Loucy (cell line): ENCODE data around the gene APBA1.

Experiments
- H2AFZ ChIP-seq: fragments of 200-600 bp; sonication (generic); 2 replicates; pipeline ENCODE4 v1.6.0; 2016; ENCODE audit warnings: antibody characterized with exemption, mild to moderate bottlenecking, low read length, moderate library complexity
- H3F3A ChIP-seq: fragments of 200-600 bp; 2 replicates; pipeline ENCODE4 v1.6.0; 2016; ENCODE audit warnings: antibody characterized with exemption, low read depth, mild to moderate bottlenecking
- H3K27me3 ChIP-seq: fragments of 200-600 bp; sonication (generic); 2 replicates; pipeline ENCODE4 v1.6.1; 2014; ENCODE audit warnings: low read length, mild to moderate bottlenecking; ENCODE audit not compliant: insufficient read depth, poor library complexity, severe bottlenecking
- H3K36me3 ChIP-seq: fragments of 200-600 bp; sonication (generic); 2 replicates; pipeline ENCODE4 v1.6.1; 2016; ENCODE audit warnings: low read length; ENCODE audit not compliant: insufficient read depth
- H3K4me1 ChIP-seq: fragments of 200-600 bp; sonication (generic); 2 replicates; pipeline ENCODE4 v1.5.1; 2014; ENCODE audit warnings: low read length, mild to moderate bottlenecking; ENCODE audit not compliant: insufficient read depth, poor library complexity, severe bottlenecking
- H3K4me2 ChIP-seq: fragments of 200-600 bp; sonication (generic); 2 replicates; pipeline ENCODE4 v1.6.0; 2014; ENCODE audit warnings: antibody characterized with exemption, low read length, low read depth, mild to moderate bottlenecking; ENCODE audit not compliant: poor library complexity, severe bottlenecking
- H3K4me3 ChIP-seq: fragments of 200-600 bp; sonication (generic); 2 replicates; pipeline ENCODE4 v1.5.1; 2014; ENCODE audit warnings: low read length, mild to moderate bottlenecking, mixed read lengths; ENCODE audit not compliant: poor library complexity, severe bottlenecking
- H3K79me2 ChIP-seq: fragments of 200-600 bp; sonication (generic); 2 replicates; pipeline ENCODE4 v1.6.1; 2014; ENCODE audit warnings: low read length; ENCODE audit not compliant: insufficient read depth
- H3K9ac ChIP-seq: fragments of 200-600 bp; sonication (generic); 2 replicates; pipeline ENCODE4 v1.6.0; 2014; ENCODE audit warnings: mild to moderate bottlenecking, low read depth, low read length, moderate library complexity; ENCODE audit not compliant: poor library complexity, severe bottlenecking
- H3K9me2 ChIP-seq: fragments of 200-600 bp; sonication (generic); replicated peaks from 2 replicates; pipeline ENCODE4 v1.6.1; 2016; ENCODE audit warnings: low read depth, low read length, mixed read lengths
- H3K9me3 ChIP-seq: fragments of 200-600 bp; sonication (generic); 2 replicates; pipeline ENCODE4 v1.6.1; 2014; ENCODE audit warnings: mild to moderate bottlenecking, antibody characterized with exemption, low read length, low read depth; ENCODE audit not compliant: insufficient read depth
- H4K20me1 ChIP-seq: fragments of 200-600 bp; sonication (generic); 2 replicates; pipeline ENCODE4 v1.6.0; 2014; ENCODE audit warnings: antibody characterized with exemption, low read length, mild to moderate bottlenecking; ENCODE audit not compliant: insufficient read depth, poor library complexity, severe bottlenecking
- EZH2phosphoT487 ChIP-seq: fragments of 200-600 bp; IDR thresholded peaks from 2 replicates; pipeline ENCODE4 v1.6.1; 2018; ENCODE audit warnings: antibody characterized with exemption, mild to moderate bottlenecking, moderate library complexity, borderline replicate concordance
- TF ChIP-seq, protein P1 (sequence below): fragments of 200-600 bp; sonication (generic); conservative IDR thresholded peaks from 2 replicates; pipeline ENCODE4 v1.5.1; 2014; ENCODE audit warnings: mild to moderate bottlenecking, antibody characterized with exemption, low read length

Gene APBA1

DNA sequence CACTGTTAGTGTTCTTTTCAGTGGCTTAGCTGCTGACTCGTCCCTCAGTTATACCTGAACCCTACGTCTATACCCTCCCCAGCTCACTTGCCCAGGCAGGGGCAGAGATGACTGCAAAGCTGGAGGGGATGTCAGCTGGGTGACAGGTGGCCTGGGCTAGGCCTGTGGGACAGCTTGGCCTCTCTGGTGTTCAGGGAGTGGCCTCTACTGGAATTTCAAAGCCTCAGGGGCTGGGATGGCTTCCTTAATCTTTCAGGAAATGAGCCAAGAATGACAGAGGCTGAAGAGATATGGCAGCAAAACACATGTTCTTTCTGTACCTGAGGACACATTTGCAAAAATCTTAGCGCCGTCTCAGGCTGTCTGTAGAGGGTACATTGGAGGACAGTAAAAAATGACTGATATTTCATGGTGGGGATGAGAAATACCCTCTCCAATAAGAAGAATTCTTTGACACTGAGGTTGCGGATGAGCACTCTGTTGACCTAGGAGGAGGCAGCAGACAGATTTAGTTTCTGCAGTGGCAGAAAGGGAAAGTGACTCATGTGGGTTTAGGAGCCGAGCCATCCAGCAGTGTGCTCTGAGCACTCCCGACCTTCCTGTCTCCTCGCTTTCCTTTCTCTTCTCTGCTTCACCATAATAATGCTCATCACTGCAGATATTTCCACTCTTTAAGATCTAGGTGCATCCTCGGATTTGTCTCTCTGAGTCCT, 292.7 kb downstream of the APBA1 start:
- H3K4me2 ChIP-seq = peak overlapping the region; percentile 54

DNA sequence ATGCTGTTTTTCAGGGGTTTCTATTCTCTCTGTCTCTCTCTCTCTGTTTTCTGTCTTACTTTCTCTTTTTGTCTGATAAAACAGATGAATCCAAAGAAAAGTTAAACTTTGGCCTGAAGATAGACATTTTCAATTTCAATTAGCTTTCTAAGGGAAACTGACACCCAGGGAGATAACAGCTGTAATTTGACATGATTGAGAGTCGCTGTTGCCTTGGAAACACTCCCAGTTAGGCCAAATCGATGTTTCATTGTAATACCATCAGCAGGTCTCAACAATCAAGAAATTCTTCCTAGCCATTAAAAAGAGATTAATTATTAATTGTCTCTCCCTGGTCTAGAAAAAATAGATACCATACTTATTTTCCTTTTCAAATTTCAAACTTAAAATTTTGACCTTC, 294.2 kb downstream of the APBA1 start:
- no peaks in the 10 kb centered on the region for H3F3A ChIP-seq
- no peaks in the 10 kb centered on the region for H4K20me1 ChIP-seq
- H3K9me2 ChIP-seq = no peaks in the 10 kb centered on the region
- no peaks in the 10 kb centered on the region for H3K27me3 ChIP-seq
- no peak overlapping the region for H3K4me2 ChIP-seq
- no peak overlapping the region for H2AFZ ChIP-seq
- H3K4me3 ChIP-seq = no peak overlapping the region
- no peak overlapping the region for H3K9ac ChIP-seq
- no peaks in the 10 kb centered on the region for H3K9me3 ChIP-seq
- TF ChIP-seq, protein P1, sequence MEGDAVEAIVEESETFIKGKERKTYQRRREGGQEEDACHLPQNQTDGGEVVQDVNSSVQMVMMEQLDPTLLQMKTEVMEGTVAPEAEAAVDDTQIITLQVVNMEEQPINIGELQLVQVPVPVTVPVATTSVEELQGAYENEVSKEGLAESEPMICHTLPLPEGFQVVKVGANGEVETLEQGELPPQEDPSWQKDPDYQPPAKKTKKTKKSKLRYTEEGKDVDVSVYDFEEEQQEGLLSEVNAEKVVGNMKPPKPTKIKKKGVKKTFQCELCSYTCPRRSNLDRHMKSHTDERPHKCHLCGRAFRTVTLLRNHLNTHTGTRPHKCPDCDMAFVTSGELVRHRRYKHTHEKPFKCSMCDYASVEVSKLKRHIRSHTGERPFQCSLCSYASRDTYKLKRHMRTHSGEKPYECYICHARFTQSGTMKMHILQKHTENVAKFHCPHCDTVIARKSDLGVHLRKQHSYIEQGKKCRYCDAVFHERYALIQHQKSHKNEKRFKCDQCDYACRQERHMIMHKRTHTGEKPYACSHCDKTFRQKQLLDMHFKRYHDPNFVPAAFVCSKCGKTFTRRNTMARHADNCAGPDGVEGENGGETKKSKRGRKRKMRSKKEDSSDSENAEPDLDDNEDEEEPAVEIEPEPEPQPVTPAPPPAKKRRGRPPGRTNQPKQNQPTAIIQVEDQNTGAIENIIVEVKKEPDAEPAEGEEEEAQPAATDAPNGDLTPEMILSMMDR = no peak
- TF ChIP-seq EZH2phosphoT487 = no peak
- H3K36me3 ChIP-seq = no peaks in the 10 kb centered on the region
- no peaks in the 10 kb centered on the region for H3K79me2 ChIP-seq
- H3K4me1 ChIP-seq = peaks cover 20% of the 10 kb centered on the region

More for the DNA sequence above, 292.7 kb downstream of the APBA1 start:
- no peak overlapping the region for H3K9ac ChIP-seq
- no peaks in the 10 kb centered on the region for H3K9me2 ChIP-seq
- H4K20me1 ChIP-seq = no peaks in the 10 kb centered on the region
- no peak for TF ChIP-seq EZH2phosphoT487
- TF ChIP-seq, protein P1 = no peak
- H3F3A ChIP-seq = no peaks in the 10 kb centered on the region
- no peaks in the 10 kb centered on the region for H3K9me3 ChIP-seq
- no peaks in the 10 kb centered on the region for H3K27me3 ChIP-seq
- no peak overlapping the region for H2AFZ ChIP-seq
- no peaks in the 10 kb centered on the region for H3K36me3 ChIP-seq
- no peaks in the 10 kb centered on the region for H3K79me2 ChIP-seq
- peaks cover 20% of the 10 kb centered on the region for H3K4me1 ChIP-seq
- H3K4me3 ChIP-seq = no peak overlapping the region
